K562 (cell line): ENCODE results near the gene RPP21. TPM values are rescaled to one million over a fixed set of nuclear protein-coding genes. Genes with fewer than 3 reads are reported as not detected.

Experiments
- E2F8 ChIP-seq: fragments of 450-650 bp; IDR thresholded peaks from 2 replicates; pipeline ENCODE4 v1.7.1; 2018; ENCODE audit warnings: mild to moderate bottlenecking, low read depth; ENCODE audit not compliant: partially characterized antibody
- ELF1 ChIP-seq: fragments of 200-800 bp; sonication (Bioruptor generic); IDR thresholded peaks from 2 replicates; pipeline ENCODE4 v1.6.1; 2016; ENCODE audit warnings: missing genetic modification characterization, missing compliant biosample characterization
- PCBP1 ChIP-seq: fragments of 200-400 bp; formaldehyde crosslinking; IDR thresholded peaks from 2 replicates; pipeline ENCODE4 v1.6.1; 2018; ENCODE audit warnings: mild to moderate bottlenecking, low read depth, low read length; ENCODE audit not compliant: poor library complexity, severe bottlenecking
- SIX5 ChIP-seq, 2 experiments: IDR thresholded peaks; 2 replicates each; pipeline ENCODE4 v1.6.1; 2011; ENCODE audit warnings: low read length in 2 of 2, borderline replicate concordance in 1 of 2, low read depth in 1 of 2, mild to moderate bottlenecking in 1 of 2, moderate library complexity in 1 of 2; ENCODE audit not compliant: insufficient read depth in 1 of 2
- SMAD3 ChIP-seq: fragments of 450-650 bp; formaldehyde crosslinking; conservative IDR thresholded peaks from 2 replicates; pipeline ENCODE4 v1.4.0; 2020; ENCODE audit warnings: mild to moderate bottlenecking
- ZBED1 ChIP-seq: IDR thresholded peaks from 2 replicates; pipeline ENCODE4 v1.6.1; 2014
- ZNF41 ChIP-seq: fragments of 250-450 bp; sonication (Bioruptor Pico); conservative IDR thresholded peaks from 2 replicates; pipeline ENCODE4 v1.4.0; 2020; ENCODE audit warnings: mild to moderate bottlenecking
- polyA plus RNA-seq, 8 experiments: library from polyadenylated mRNA; depleted of rRNA in 4 of 8; stranded (reverse) in 5 of 8; unstranded in 3 of 8; fragments of >200 nt; fragmentation: Nextera tagmentation in 2 of 8; fragmentation: Illumina TruSeq in 1 of 8; extraction: Ambion mirVana in 2 of 8; extraction: Trizol in 1 of 8; gene quantifications; 2 replicates each; pipeline versions ENCODE4 v1.2.1 to v1.2.3, GENCODE V29; 2011 to 2014; ENCODE audit warnings: inconsistent platforms in 1 of 8, missing spikeins in 1 of 8
- total RNA-seq, 7 experiments: library from RNA; depleted of rRNA in 6 of 7; stranded (reverse); fragments of >200 nt in 6 of 7; fragmentation: Illumina TruSeq in 2 of 7; extraction: Trizol in 2 of 7; gene quantifications; 2 replicates each; pipeline versions ENCODE4 v1.2.1 to v1.2.3, GENCODE V29; 2011 to 2021; ENCODE audit warnings: low replicate concordance in 1 of 7
- TF ChIP-seq, protein P1 (sequence below), 2 experiments: IDR thresholded peaks in 1 of 2; conservative IDR thresholded peaks in 1 of 2; 2 replicates each; pipeline ENCODE4 v1.6.1; 2016; ENCODE audit warnings: low read depth in 2 of 2, mild to moderate bottlenecking in 1 of 2, missing compliant biosample characterization in 1 of 2, missing genetic modification characterization in 1 of 2, moderate library complexity in 1 of 2
- TF ChIP-seq, protein P2 (sequence below): IDR thresholded peaks from 2 replicates; pipeline ENCODE4 v1.6.1; 2012; ENCODE audit warnings: low read depth, low read length, improper control_type of control experiment, borderline replicate concordance
- TF ChIP-seq, protein P3 (sequence below): IDR thresholded peaks from 2 replicates; pipeline ENCODE4 v1.6.1; 2011; ENCODE audit not compliant: insufficient read length; ENCODE audit errors: extremely low read depth

The RPP21 gene
- total and polyA plus RNA-seq, 9 of the 15 experiments (the other 6 are each of a cell fraction or from before 2014, with no cell fraction given): 62.1 to 362 (median 166) TPM

- no peak for TF ChIP-seq E2F8
- no peak for TF ChIP-seq SIX5 (IDR thresholded peaks at IDR 0.05; ENCODE audit: borderline replicate concordance in 1 of 2, insufficient read depth in 1 of 2, low read depth in 1 of 2, low read length in 2 of 2)
- TF ChIP-seq, protein P1, sequence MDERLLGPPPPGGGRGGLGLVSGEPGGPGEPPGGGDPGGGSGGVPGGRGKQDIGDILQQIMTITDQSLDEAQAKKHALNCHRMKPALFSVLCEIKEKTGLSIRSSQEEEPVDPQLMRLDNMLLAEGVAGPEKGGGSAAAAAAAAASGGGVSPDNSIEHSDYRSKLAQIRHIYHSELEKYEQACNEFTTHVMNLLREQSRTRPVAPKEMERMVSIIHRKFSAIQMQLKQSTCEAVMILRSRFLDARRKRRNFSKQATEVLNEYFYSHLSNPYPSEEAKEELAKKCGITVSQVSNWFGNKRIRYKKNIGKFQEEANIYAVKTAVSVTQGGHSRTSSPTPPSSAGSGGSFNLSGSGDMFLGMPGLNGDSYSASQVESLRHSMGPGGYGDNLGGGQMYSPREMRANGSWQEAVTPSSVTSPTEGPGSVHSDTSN (CRISPR knock-in tag; IDR thresholded peaks at IDR 0.05; ENCODE audit: low read depth): no peak
- TF ChIP-seq, protein P1 (tag; conservative IDR thresholded peaks at IDR 0.05; ENCODE audit: low read depth): no peak
- TF ChIP-seq ZBED1: no peak
- no peak; the same call in 1 of the 2 replicates for TF ChIP-seq ELF1 (tag)
- TF ChIP-seq, protein P2, sequence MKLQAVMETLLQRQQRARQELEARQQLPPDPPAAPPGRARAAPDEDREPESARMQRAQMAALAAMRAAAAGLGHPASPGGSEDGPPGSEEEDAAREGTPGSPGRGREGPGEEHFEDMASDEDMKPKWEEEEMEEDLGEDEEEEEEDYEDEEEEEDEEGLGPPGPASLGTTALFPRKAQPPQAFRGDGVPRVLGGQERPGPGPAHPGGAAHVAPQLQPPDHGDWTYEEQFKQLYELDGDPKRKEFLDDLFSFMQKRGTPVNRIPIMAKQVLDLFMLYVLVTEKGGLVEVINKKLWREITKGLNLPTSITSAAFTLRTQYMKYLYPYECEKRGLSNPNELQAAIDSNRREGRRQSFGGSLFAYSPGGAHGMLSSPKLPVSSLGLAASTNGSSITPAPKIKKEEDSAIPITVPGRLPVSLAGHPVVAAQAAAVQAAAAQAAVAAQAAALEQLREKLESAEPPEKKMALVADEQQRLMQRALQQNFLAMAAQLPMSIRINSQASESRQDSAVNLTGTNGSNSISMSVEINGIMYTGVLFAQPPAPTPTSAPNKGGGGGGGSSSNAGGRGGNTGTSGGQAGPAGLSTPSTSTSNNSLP: no peak
- TF ChIP-seq SMAD3 (CRISPR knock-in tag): no peak
- no peak for TF ChIP-seq ZNF41 (CRISPR knock-in tag)
- no peak for TF ChIP-seq PCBP1
- TF ChIP-seq, protein P3, sequence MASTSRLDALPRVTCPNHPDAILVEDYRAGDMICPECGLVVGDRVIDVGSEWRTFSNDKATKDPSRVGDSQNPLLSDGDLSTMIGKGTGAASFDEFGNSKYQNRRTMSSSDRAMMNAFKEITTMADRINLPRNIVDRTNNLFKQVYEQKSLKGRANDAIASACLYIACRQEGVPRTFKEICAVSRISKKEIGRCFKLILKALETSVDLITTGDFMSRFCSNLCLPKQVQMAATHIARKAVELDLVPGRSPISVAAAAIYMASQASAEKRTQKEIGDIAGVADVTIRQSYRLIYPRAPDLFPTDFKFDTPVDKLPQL: no peak
Measured at GRCh38 chr6:30344191-30344867, 627 bp upstream of the RPP21 start (continued).
